Endothelial cell (in vitro differentiated cells): ENCODE results near the gene KATNAL2. TPM values are rescaled to one million over a fixed set of nuclear protein-coding genes. Genes with fewer than 3 reads are reported as not detected.

Experiments used
- DNase-seq: peaks from one replicate; pipeline ENCODE4 v3.0.0; 2021; ENCODE audit warnings: low spot score
- H3K27ac Mint-ChIP-seq: one replicate; pipeline ENCODE4 v1.8.0; 2021; ENCODE audit warnings: mixed read lengths, inconsistent platforms; ENCODE audit not compliant: unreplicated experiment
- H3K27me3 Mint-ChIP-seq: one replicate; pipeline ENCODE4 v1.8.0; 2021; ENCODE audit warnings: mild to moderate bottlenecking, moderate library complexity, mixed read lengths, inconsistent platforms; ENCODE audit not compliant: unreplicated experiment
- H3K36me3 Mint-ChIP-seq: one replicate; pipeline ENCODE4 v1.8.0; 2021; ENCODE audit warnings: mild to moderate bottlenecking, low read depth, mixed read lengths, inconsistent platforms; ENCODE audit not compliant: unreplicated experiment
- H3K4me1 Mint-ChIP-seq: one replicate; pipeline ENCODE4 v1.8.0; 2021; ENCODE audit warnings: mild to moderate bottlenecking, mixed read lengths, inconsistent platforms; ENCODE audit not compliant: unreplicated experiment
- H3K4me3 Mint-ChIP-seq: one replicate; pipeline ENCODE4 v1.8.0; 2021; ENCODE audit warnings: mild to moderate bottlenecking, mixed read lengths, inconsistent platforms; ENCODE audit not compliant: unreplicated experiment
- H3K9me3 Mint-ChIP-seq: one replicate; pipeline ENCODE4 v1.8.0; 2021; ENCODE audit warnings: mixed read lengths, inconsistent platforms; ENCODE audit not compliant: unreplicated experiment
- total RNA-seq: library from RNA; stranded (reverse); fragmentation: NEBNext Ultra II Directional; extraction: Animal tissue kit (Norgen Biotek cat#: 25700); gene quantifications from one replicate; pipeline ENCODE4 v1.2.1, GENCODE V29; 2021; ENCODE audit not compliant: unreplicated experiment
- TF ChIP-seq, protein P1 (sequence below): fragments of 200-600 bp; sonication (generic); IDR thresholded peaks from one replicate; pipeline ENCODE4 v1.5.0; 2021; ENCODE audit warnings: antibody characterized with exemption; ENCODE audit not compliant: unreplicated experiment

Gene KATNAL2
- total RNA-seq, 1 donor from 2014 or later, result 7.9 TPM

DNA sequence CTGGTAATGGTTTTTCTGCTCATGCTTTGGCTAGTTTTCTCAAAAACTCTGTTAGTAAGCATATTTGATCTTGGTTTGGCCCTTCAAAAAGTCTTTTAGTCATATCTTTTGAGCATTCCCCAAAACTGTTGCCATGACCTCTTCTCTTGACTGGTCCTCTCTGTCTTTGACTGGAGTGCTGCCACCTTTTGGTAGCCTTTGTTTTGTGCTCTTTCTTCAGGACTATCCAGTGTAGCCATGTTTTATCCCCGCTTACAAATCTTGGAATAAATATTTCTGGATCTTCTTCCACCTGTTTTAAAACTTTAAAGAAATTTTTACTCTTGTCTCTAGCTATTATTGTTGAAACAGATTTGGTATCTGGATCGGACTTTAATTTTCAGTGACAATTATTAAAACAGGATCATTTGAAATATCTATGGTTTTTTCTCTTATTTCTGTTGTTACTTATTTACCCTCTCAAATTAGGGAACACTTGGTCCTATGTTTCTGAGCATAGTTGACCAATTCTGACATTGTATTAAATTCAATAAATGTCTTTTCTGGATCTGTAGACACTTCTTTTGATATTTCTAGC, 119.0 kb downstream of the KATNAL2 start:
- no peaks in the 10 kb centered on the region for H3K27me3 Mint-ChIP-seq

DNA sequence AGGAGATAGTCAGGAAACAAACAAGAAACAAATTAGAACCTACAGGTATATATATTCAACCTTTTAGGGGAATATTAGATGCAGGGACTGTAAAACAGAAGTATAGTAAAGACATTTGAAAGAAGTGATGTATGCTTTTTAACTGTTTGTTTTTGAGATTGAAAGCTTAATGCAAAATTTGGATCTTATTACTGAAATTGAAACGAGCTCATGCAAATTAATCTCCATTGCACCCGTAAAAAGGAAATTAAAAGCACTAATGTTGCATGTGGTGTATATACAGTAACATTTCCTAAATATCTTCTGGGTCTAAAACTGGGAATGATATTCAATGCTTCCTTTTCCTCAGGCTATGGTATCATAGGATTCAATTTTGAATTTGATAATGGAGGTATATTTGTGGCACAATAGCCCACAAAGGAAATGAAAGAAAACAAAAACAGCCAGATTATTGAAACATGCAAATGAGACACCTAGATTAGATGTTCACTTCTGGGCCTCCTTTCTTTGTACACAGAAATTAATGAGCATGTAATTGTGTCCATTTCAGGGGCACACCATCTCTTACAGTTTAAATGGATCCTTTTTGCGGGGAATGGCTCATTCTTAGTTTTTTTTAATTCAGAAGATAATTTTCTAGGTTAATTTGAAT, 119.7 kb downstream of the KATNAL2 start:
- no peak overlapping the region for H3K27ac Mint-ChIP-seq
- no peaks in the 10 kb centered on the region for H3K36me3 Mint-ChIP-seq
- no peaks in the 10 kb centered on the region for H3K27me3 Mint-ChIP-seq
- H3K9me3 Mint-ChIP-seq, result no peaks in the 10 kb centered on the region
- TF ChIP-seq, protein P1, sequence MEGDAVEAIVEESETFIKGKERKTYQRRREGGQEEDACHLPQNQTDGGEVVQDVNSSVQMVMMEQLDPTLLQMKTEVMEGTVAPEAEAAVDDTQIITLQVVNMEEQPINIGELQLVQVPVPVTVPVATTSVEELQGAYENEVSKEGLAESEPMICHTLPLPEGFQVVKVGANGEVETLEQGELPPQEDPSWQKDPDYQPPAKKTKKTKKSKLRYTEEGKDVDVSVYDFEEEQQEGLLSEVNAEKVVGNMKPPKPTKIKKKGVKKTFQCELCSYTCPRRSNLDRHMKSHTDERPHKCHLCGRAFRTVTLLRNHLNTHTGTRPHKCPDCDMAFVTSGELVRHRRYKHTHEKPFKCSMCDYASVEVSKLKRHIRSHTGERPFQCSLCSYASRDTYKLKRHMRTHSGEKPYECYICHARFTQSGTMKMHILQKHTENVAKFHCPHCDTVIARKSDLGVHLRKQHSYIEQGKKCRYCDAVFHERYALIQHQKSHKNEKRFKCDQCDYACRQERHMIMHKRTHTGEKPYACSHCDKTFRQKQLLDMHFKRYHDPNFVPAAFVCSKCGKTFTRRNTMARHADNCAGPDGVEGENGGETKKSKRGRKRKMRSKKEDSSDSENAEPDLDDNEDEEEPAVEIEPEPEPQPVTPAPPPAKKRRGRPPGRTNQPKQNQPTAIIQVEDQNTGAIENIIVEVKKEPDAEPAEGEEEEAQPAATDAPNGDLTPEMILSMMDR, result no peak
- DNase-seq, result no peak
- H3K4me1 Mint-ChIP-seq, result peaks cover 16% of the 10 kb centered on the region
- H3K4me3 Mint-ChIP-seq, result no peak overlapping the region

More for the DNA sequence above, 119.0 kb downstream of the KATNAL2 start:
- Mint-ChIP-seq H3K4me1 (peaks cover 23% of the 10 kb centered on the region), H3K36me3 (no peaks in the 10 kb centered on the region), H3K9me3 (no peaks in the 10 kb centered on the region), H3K4me3 (no peak overlapping the region), H3K27ac (no peak overlapping the region)
- TF ChIP-seq, protein P1, result peak; percentile 39
- peak; percentile 59 for DNase-seq

DNA sequence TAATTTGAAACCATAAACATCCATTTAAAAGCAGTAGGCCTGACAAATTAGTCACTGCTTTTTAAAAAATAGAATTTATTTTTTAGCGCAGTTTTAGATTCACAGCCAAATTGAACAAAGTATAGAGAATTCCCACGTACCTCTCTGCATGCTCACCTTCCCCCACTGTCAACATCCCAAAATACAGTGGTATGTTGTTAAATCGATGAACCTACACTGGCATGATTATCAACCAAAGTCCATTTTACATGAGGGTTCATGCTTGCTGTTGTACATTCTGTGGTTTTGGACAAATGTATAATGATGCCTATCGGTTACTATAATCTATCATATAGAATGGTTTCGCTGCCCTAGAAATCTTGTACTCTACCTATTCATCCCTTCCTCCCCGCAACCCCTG, 123.6 kb downstream of the KATNAL2 start:
- Mint-ChIP-seq H3K27ac (no peak overlapping the region), H3K4me1 (no peaks in the 10 kb centered on the region), H3K36me3 (no peaks in the 10 kb centered on the region), H3K4me3 (no peak overlapping the region), H3K27me3 (peaks cover 1% of the 10 kb centered on the region), H3K9me3 (no peaks in the 10 kb centered on the region)
- TF ChIP-seq, protein P1, result no peak
- DNase-seq, result no peak

DNA sequence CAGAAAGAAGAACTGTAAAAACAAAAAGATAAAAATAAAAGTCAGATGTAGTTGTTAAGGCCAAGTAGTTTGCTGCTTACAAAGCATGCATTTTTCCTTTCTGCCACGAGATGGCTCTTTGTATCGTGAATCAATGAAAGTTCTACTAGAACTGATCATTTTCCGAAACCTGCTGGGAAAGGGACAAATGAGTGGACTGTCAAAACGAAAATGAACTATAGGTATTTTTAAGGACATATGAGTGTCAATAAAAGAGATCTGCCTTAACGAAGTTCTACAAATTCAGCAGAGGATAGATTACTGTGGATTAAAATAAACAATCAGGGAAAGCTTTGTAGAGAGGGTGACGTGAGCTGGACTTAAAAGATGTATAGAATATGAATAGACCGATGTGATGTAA, 133.1 kb downstream of the KATNAL2 start:
- peak; percentile 29 for DNase-seq
- Mint-ChIP-seq H3K4me3 (no peak overlapping the region), H3K4me1 (no peaks in the 10 kb centered on the region), H3K9me3 (no peaks in the 10 kb centered on the region), H3K27me3 (peaks cover 2% of the 10 kb centered on the region), H3K36me3 (no peaks in the 10 kb centered on the region), H3K27ac (no peak overlapping the region)
- TF ChIP-seq, protein P1, result peak; percentile 61

DNA sequence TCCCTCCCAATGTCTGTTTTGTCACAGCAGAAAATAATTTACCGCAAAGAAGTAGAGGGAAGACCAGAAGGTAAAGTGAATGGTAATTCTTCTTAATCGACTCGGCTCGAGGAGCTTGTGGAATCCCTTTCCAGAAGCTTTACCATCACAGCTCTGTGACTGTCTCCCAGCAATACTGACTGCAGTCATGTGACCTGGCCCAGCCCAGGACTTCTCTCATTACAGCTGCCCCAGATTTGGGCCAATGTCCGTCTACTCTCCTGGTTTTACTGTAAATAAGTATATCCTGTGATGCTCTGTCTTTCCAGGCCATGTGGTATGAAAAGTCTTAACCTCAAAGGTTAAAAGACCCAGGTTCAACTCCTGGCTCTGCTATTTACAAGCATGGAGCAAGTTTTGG, 137.0 kb downstream of the KATNAL2 start:
- Mint-ChIP-seq H3K9me3 (no peaks in the 10 kb centered on the region), H3K4me1 (no peaks in the 10 kb centered on the region), H3K4me3 (no peak overlapping the region), H3K36me3 (no peaks in the 10 kb centered on the region), H3K27me3 (peaks cover 2% of the 10 kb centered on the region), H3K27ac (no peak overlapping the region)
- no peak for DNase-seq
- TF ChIP-seq, protein P1, result no peak
